Measurements from ENCODE around the gene HPSE2.

The HPSE2 gene

DNA sequence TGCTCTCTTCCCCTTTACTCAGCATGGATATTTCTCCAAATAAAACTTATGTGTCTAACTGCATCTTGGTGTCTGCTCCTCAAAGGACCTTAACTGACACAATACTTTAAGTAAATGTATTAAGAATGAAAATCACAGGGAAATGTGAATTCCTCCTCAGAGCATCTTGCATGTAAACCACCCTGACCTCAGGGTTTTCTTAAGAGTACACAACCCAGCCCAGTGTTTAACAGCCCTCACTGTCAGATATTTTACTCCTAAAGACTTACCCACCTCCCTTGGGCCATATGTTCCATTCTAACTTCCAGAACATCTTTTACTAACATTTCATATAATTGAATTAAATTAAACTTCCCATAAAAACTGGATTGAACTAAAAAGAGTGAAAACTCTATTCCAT is 315.3 kb downstream of the HPSE2 start:
- Histone ChIP-seq H3K9me3 (ENCODE audit: insufficient read depth, low read length) (no peaks in the 10 kb centered on the region), H3K4me3 (ENCODE audit: insufficient read length, low read depth) (no peak overlapping the region), H3K9ac (ENCODE audit: insufficient read length, low read depth) (no peak overlapping the region), H3K4me1 (ENCODE audit: insufficient read depth, insufficient read length) (no peaks in the 10 kb centered on the region), H3K36me3 (ENCODE audit: insufficient read depth, insufficient read length, low read length) (no peaks in the 10 kb centered on the region), H3K27me3 (ENCODE audit: insufficient read depth, insufficient read length) (no peaks in the 10 kb centered on the region)
- no peak for TF ChIP-seq SUZ12 (IDR thresholded peaks at IDR 0.05; ENCODE audit: extremely low read depth, insufficient read depth, insufficient read length)
- no peak for TF ChIP-seq ZNF274 (IDR thresholded peaks at IDR 0.05; ENCODE audit: low read depth, low read length)
- TF ChIP-seq YY1 (IDR thresholded peaks at IDR 0.05; ENCODE audit: insufficient read depth, insufficient read length), result no peak
- DNase-seq (ENCODE audit: low read depth, low spot score), result no peak

GRCh38 chr10:98919899-98920298 is 315.8 kb downstream of the HPSE2 start:
- H3K9me3 ChIP-seq (ENCODE audit: insufficient read depth, low read length), result no peaks in the 10 kb centered on the region
- no peak overlapping the region for H3K9ac ChIP-seq (ENCODE audit: insufficient read length, low read depth)
- TF ChIP-seq YY1 (IDR thresholded peaks at IDR 0.05; ENCODE audit: insufficient read depth, insufficient read length) (no peak), SUZ12 (IDR thresholded peaks at IDR 0.05; ENCODE audit: extremely low read depth, insufficient read depth, insufficient read length) (no peak), ZNF274 (IDR thresholded peaks at IDR 0.05; ENCODE audit: low read depth, low read length) (no peak)
- H3K4me1 ChIP-seq (ENCODE audit: insufficient read depth, insufficient read length), result no peaks in the 10 kb centered on the region
- H3K36me3 ChIP-seq (ENCODE audit: insufficient read depth, insufficient read length, low read length), result no peaks in the 10 kb centered on the region
- DNase-seq (ENCODE audit: low read depth, low spot score), result no peak
- no peak overlapping the region for H3K4me3 ChIP-seq (ENCODE audit: insufficient read length, low read depth)
- no peaks in the 10 kb centered on the region for H3K27me3 ChIP-seq (ENCODE audit: insufficient read depth, insufficient read length)

- Histone ChIP-seq H3K9ac (ENCODE audit: insufficient read length, low read depth) (no peak overlapping the region), H3K36me3 (ENCODE audit: insufficient read depth, insufficient read length, low read length) (no peaks in the 10 kb centered on the region), H3K4me1 (ENCODE audit: insufficient read depth, insufficient read length) (no peaks in the 10 kb centered on the region), H3K27me3 (ENCODE audit: insufficient read depth, insufficient read length) (no peaks in the 10 kb centered on the region), H3K9me3 (ENCODE audit: insufficient read depth, low read length) (no peaks in the 10 kb centered on the region), H3K4me3 (ENCODE audit: insufficient read length, low read depth) (no peak overlapping the region)
- TF ChIP-seq SUZ12 (IDR thresholded peaks at IDR 0.05; ENCODE audit: extremely low read depth, insufficient read depth, insufficient read length) (no peak), ZNF274 (IDR thresholded peaks at IDR 0.05; ENCODE audit: low read depth, low read length) (no peak), YY1 (IDR thresholded peaks at IDR 0.05; ENCODE audit: insufficient read depth, insufficient read length) (no peak)
- DNase-seq (ENCODE audit: low read depth, low spot score), result no peak
Observed at GRCh38 chr10:98917828-98918227, 317.8 kb downstream of the HPSE2 start.

GRCh38 chr10:98916526-98917125 is 319.0 kb downstream of the HPSE2 start:
- H3K36me3 ChIP-seq (ENCODE audit: insufficient read depth, insufficient read length, low read length), result no peaks in the 10 kb centered on the region
- H3K4me1 ChIP-seq (ENCODE audit: insufficient read depth, insufficient read length), result no peaks in the 10 kb centered on the region
- no peak overlapping the region for H3K4me3 ChIP-seq (ENCODE audit: insufficient read length, low read depth)
- DNase-seq (ENCODE audit: low read depth, low spot score), result no peak
- no peaks in the 10 kb centered on the region for H3K27me3 ChIP-seq (ENCODE audit: insufficient read depth, insufficient read length)
- H3K9ac ChIP-seq (ENCODE audit: insufficient read length, low read depth), result no peak overlapping the region
- TF ChIP-seq YY1 (IDR thresholded peaks at IDR 0.05; ENCODE audit: insufficient read depth, insufficient read length) (no peak), ZNF274 (IDR thresholded peaks at IDR 0.05; ENCODE audit: low read depth, low read length) (no peak), SUZ12 (IDR thresholded peaks at IDR 0.05; ENCODE audit: extremely low read depth, insufficient read depth, insufficient read length) (no peak)
- H3K9me3 ChIP-seq (ENCODE audit: insufficient read depth, low read length), result no peaks in the 10 kb centered on the region

GRCh38 chr10:98915911-98916310 is 319.7 kb downstream of the HPSE2 start:
- Histone ChIP-seq H3K4me3 (ENCODE audit: insufficient read length, low read depth) (no peak overlapping the region), H3K36me3 (ENCODE audit: insufficient read depth, insufficient read length, low read length) (no peaks in the 10 kb centered on the region), H3K9me3 (ENCODE audit: insufficient read depth, low read length) (no peaks in the 10 kb centered on the region), H3K27me3 (ENCODE audit: insufficient read depth, insufficient read length) (no peaks in the 10 kb centered on the region), H3K9ac (ENCODE audit: insufficient read length, low read depth) (no peak overlapping the region), H3K4me1 (ENCODE audit: insufficient read depth, insufficient read length) (no peaks in the 10 kb centered on the region)
- TF ChIP-seq ZNF274 (IDR thresholded peaks at IDR 0.05; ENCODE audit: low read depth, low read length) (no peak), YY1 (IDR thresholded peaks at IDR 0.05; ENCODE audit: insufficient read depth, insufficient read length) (no peak), SUZ12 (IDR thresholded peaks at IDR 0.05; ENCODE audit: extremely low read depth, insufficient read depth, insufficient read length) (no peak)
- no peak for DNase-seq (ENCODE audit: low read depth, low spot score)

GRCh38 chr10:98910546-98910945 is 325.1 kb downstream of the HPSE2 start:
- no peaks in the 10 kb centered on the region for H3K36me3 ChIP-seq (ENCODE audit: insufficient read depth, insufficient read length, low read length)
- H3K9me3 ChIP-seq (ENCODE audit: insufficient read depth, low read length), result no peaks in the 10 kb centered on the region
- no peak overlapping the region for H3K9ac ChIP-seq (ENCODE audit: insufficient read length, low read depth)
- no peaks in the 10 kb centered on the region for H3K4me1 ChIP-seq (ENCODE audit: insufficient read depth, insufficient read length)
- no peaks in the 10 kb centered on the region for H3K27me3 ChIP-seq (ENCODE audit: insufficient read depth, insufficient read length)
- DNase-seq (ENCODE audit: low read depth, low spot score), result no peak
- H3K4me3 ChIP-seq (ENCODE audit: insufficient read length, low read depth), result no peak overlapping the region
- TF ChIP-seq SUZ12 (IDR thresholded peaks at IDR 0.05; ENCODE audit: extremely low read depth, insufficient read depth, insufficient read length), result no peak
- no peak for TF ChIP-seq YY1 (IDR thresholded peaks at IDR 0.05; ENCODE audit: insufficient read depth, insufficient read length)
- no peak for TF ChIP-seq ZNF274 (IDR thresholded peaks at IDR 0.05; ENCODE audit: low read depth, low read length)

GRCh38 chr10:98910048-98910447 is 325.6 kb downstream of the HPSE2 start:
- TF ChIP-seq YY1 (IDR thresholded peaks at IDR 0.05; ENCODE audit: insufficient read depth, insufficient read length) (no peak), SUZ12 (IDR thresholded peaks at IDR 0.05; ENCODE audit: extremely low read depth, insufficient read depth, insufficient read length) (no peak), ZNF274 (IDR thresholded peaks at IDR 0.05; ENCODE audit: low read depth, low read length) (no peak)
- Histone ChIP-seq H3K4me1 (ENCODE audit: insufficient read depth, insufficient read length) (no peaks in the 10 kb centered on the region), H3K9me3 (ENCODE audit: insufficient read depth, low read length) (no peaks in the 10 kb centered on the region), H3K27me3 (ENCODE audit: insufficient read depth, insufficient read length) (no peaks in the 10 kb centered on the region), H3K36me3 (ENCODE audit: insufficient read depth, insufficient read length, low read length) (no peaks in the 10 kb centered on the region), H3K9ac (ENCODE audit: insufficient read length, low read depth) (no peak overlapping the region), H3K4me3 (ENCODE audit: insufficient read length, low read depth) (no peak overlapping the region)
- no peak for DNase-seq (ENCODE audit: low read depth, low spot score)

Measured in NT2/D1 (cell line).